Loucy (cell line): ENCODE measurements around the gene L3MBTL3.

Source experiments
- H2AFZ ChIP-seq: fragments of 200-600 bp; sonication (generic); 2 replicates; pipeline ENCODE4 v1.6.0; 2016; ENCODE audit warnings: antibody characterized with exemption, mild to moderate bottlenecking, low read length, moderate library complexity
- H3F3A ChIP-seq: fragments of 200-600 bp; 2 replicates; pipeline ENCODE4 v1.6.0; 2016; ENCODE audit warnings: antibody characterized with exemption, low read depth, mild to moderate bottlenecking
- H3K27me3 ChIP-seq: fragments of 200-600 bp; sonication (generic); 2 replicates; pipeline ENCODE4 v1.6.1; 2014; ENCODE audit warnings: low read length, mild to moderate bottlenecking; ENCODE audit not compliant: insufficient read depth, poor library complexity, severe bottlenecking
- H3K36me3 ChIP-seq: fragments of 200-600 bp; sonication (generic); 2 replicates; pipeline ENCODE4 v1.6.1; 2016; ENCODE audit warnings: low read length; ENCODE audit not compliant: insufficient read depth
- H3K4me1 ChIP-seq: fragments of 200-600 bp; sonication (generic); 2 replicates; pipeline ENCODE4 v1.5.1; 2014; ENCODE audit warnings: low read length, mild to moderate bottlenecking; ENCODE audit not compliant: insufficient read depth, poor library complexity, severe bottlenecking
- H3K4me2 ChIP-seq: fragments of 200-600 bp; sonication (generic); 2 replicates; pipeline ENCODE4 v1.6.0; 2014; ENCODE audit warnings: antibody characterized with exemption, low read length, low read depth, mild to moderate bottlenecking; ENCODE audit not compliant: poor library complexity, severe bottlenecking
- H3K4me3 ChIP-seq: fragments of 200-600 bp; sonication (generic); 2 replicates; pipeline ENCODE4 v1.5.1; 2014; ENCODE audit warnings: low read length, mild to moderate bottlenecking, mixed read lengths; ENCODE audit not compliant: poor library complexity, severe bottlenecking
- H3K79me2 ChIP-seq: fragments of 200-600 bp; sonication (generic); 2 replicates; pipeline ENCODE4 v1.6.1; 2014; ENCODE audit warnings: low read length; ENCODE audit not compliant: insufficient read depth
- H3K9ac ChIP-seq: fragments of 200-600 bp; sonication (generic); 2 replicates; pipeline ENCODE4 v1.6.0; 2014; ENCODE audit warnings: mild to moderate bottlenecking, low read depth, low read length, moderate library complexity; ENCODE audit not compliant: poor library complexity, severe bottlenecking
- H3K9me2 ChIP-seq: fragments of 200-600 bp; sonication (generic); replicated peaks from 2 replicates; pipeline ENCODE4 v1.6.1; 2016; ENCODE audit warnings: low read depth, low read length, mixed read lengths
- H3K9me3 ChIP-seq: fragments of 200-600 bp; sonication (generic); 2 replicates; pipeline ENCODE4 v1.6.1; 2014; ENCODE audit warnings: mild to moderate bottlenecking, antibody characterized with exemption, low read length, low read depth; ENCODE audit not compliant: insufficient read depth
- H4K20me1 ChIP-seq: fragments of 200-600 bp; sonication (generic); 2 replicates; pipeline ENCODE4 v1.6.0; 2014; ENCODE audit warnings: antibody characterized with exemption, low read length, mild to moderate bottlenecking; ENCODE audit not compliant: insufficient read depth, poor library complexity, severe bottlenecking
- CTCF ChIP-seq: fragments of 200-600 bp; sonication (generic); conservative IDR thresholded peaks from 2 replicates; pipeline ENCODE4 v1.5.1; 2014; ENCODE audit warnings: mild to moderate bottlenecking, antibody characterized with exemption, low read length
- EZH2phosphoT487 ChIP-seq: fragments of 200-600 bp; IDR thresholded peaks from 2 replicates; pipeline ENCODE4 v1.6.1; 2018; ENCODE audit warnings: antibody characterized with exemption, mild to moderate bottlenecking, moderate library complexity, borderline replicate concordance

Gene L3MBTL3

GRCh38 chr6:130009146-130009545 is 9.2 kb upstream of the L3MBTL3 start:
- Histone ChIP-seq H3K27me3 (no peaks in the 10 kb centered on the region), H3K9me2 (no peaks in the 10 kb centered on the region), H3F3A (no peaks in the 10 kb centered on the region), H3K9me3 (no peaks in the 10 kb centered on the region), H4K20me1 (no peaks in the 10 kb centered on the region), H3K4me3 (no peak overlapping the region), H3K9ac (no peak overlapping the region), H3K4me1 (no peaks in the 10 kb centered on the region), H3K79me2 (no peaks in the 10 kb centered on the region), H3K4me2 (no peak overlapping the region), H2AFZ (no peak overlapping the region), H3K36me3 (no peaks in the 10 kb centered on the region)
- no peak for TF ChIP-seq CTCF
- TF ChIP-seq EZH2phosphoT487: no peak

DNA sequence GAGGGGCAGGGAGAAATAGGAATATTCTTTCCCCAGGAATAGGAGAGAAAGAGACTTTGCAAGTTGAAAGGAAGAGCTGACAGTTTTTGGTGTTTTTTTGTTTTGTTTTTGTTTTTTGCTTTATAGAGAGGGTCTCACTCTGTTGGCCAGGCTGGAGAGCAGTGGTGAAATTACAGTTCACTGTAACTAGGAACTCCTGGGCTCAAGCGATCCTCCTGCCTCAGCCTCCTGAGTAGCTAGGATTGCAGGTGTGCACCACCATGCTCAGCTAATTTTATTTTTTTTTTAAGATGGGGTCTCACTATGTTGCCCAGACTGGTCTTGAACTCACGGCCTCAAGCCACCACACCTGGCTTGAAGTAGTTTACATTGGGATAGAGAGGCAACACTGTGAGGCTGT is 8.0 kb upstream of the L3MBTL3 start:
- H3K4me3 ChIP-seq: no peak overlapping the region
- H3K9me3 ChIP-seq: no peaks in the 10 kb centered on the region
- H2AFZ ChIP-seq: no peak overlapping the region
- TF ChIP-seq CTCF (no peak), EZH2phosphoT487 (no peak)
- H3K9ac ChIP-seq: no peak overlapping the region
- no peaks in the 10 kb centered on the region for H3K79me2 ChIP-seq
- no peaks in the 10 kb centered on the region for H4K20me1 ChIP-seq
- H3K4me1 ChIP-seq: no peaks in the 10 kb centered on the region
- H3K9me2 ChIP-seq: no peaks in the 10 kb centered on the region
- H3K27me3 ChIP-seq: no peaks in the 10 kb centered on the region
- H3K4me2 ChIP-seq: no peak overlapping the region
- no peaks in the 10 kb centered on the region for H3F3A ChIP-seq
- no peaks in the 10 kb centered on the region for H3K36me3 ChIP-seq

DNA sequence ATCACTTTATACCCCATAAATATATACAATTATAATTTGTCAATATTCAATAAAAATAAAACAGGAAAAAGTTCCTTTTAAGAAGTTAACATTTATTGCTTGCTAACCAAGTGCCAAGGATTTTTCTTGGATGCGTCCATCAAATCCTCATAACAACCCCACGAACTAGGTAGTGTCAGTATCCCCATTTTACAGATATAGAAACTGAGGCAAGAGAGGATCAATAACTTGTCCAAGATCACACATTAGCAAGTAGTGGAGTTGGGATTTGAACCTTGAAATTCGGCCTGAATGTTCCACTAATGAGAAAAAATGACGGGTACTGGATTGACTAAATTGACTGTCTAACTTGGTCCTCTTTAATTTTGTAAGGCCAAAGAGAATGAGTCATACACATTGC is 5.7 kb upstream of the L3MBTL3 start:
- Histone ChIP-seq H3K4me2 (no peak overlapping the region), H3K36me3 (no peaks in the 10 kb centered on the region)

More for the DNA sequence above, 5.7 kb upstream of the L3MBTL3 start:
- Histone ChIP-seq H3K27me3 (no peaks in the 10 kb centered on the region), H3F3A (no peaks in the 10 kb centered on the region), H3K9me2 (no peaks in the 10 kb centered on the region), H3K4me1 (no peaks in the 10 kb centered on the region), H4K20me1 (no peaks in the 10 kb centered on the region), H3K9me3 (no peaks in the 10 kb centered on the region), H2AFZ (no peak overlapping the region), H3K9ac (no peak overlapping the region), H3K79me2 (no peaks in the 10 kb centered on the region), H3K4me3 (no peak overlapping the region)
- TF ChIP-seq CTCF: no peak
- no peak for TF ChIP-seq EZH2phosphoT487
